HG03565 (cell line): ENCODE data around the gene B4GALT6.
"Not testable (repeated sequence)": the region's sequence is repeated elsewhere in the genome, so short reads cannot be mapped to it uniquely, and the experiment has no call there.

Experiments
- ATAC-seq: cut with Tn5 transposase; IDR thresholded peaks from one replicate; pipeline ENCODE4 v1.9.1; 2021; ENCODE audit warnings: mild to moderate bottlenecking, moderate library complexity; ENCODE audit not compliant: unreplicated experiment

B4GALT6 gene, protein sequence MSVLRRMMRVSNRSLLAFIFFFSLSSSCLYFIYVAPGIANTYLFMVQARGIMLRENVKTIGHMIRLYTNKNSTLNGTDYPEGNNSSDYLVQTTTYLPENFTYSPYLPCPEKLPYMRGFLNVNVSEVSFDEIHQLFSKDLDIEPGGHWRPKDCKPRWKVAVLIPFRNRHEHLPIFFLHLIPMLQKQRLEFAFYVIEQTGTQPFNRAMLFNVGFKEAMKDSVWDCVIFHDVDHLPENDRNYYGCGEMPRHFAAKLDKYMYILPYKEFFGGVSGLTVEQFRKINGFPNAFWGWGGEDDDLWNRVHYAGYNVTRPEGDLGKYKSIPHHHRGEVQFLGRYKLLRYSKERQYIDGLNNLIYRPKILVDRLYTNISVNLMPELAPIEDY

GRCh38 chr18:31684279-31685096 lies at the start of gene B4GALT6:
B4GALT6 (minus strand) TSS chr18:31684581; CDS start chr18:31684426, 155 bp downstream.
- peak; percentile 24 for ATAC-seq

- ATAC-seq, result no peak
Observed at GRCh38 chr18:31731628-31732027, 47.2 kb upstream of the B4GALT6 start.

GRCh38 chr18:31729196-31729595 lies 44.8 kb upstream of the B4GALT6 start:
- ATAC-seq, result not testable (repeated sequence)

DNA sequence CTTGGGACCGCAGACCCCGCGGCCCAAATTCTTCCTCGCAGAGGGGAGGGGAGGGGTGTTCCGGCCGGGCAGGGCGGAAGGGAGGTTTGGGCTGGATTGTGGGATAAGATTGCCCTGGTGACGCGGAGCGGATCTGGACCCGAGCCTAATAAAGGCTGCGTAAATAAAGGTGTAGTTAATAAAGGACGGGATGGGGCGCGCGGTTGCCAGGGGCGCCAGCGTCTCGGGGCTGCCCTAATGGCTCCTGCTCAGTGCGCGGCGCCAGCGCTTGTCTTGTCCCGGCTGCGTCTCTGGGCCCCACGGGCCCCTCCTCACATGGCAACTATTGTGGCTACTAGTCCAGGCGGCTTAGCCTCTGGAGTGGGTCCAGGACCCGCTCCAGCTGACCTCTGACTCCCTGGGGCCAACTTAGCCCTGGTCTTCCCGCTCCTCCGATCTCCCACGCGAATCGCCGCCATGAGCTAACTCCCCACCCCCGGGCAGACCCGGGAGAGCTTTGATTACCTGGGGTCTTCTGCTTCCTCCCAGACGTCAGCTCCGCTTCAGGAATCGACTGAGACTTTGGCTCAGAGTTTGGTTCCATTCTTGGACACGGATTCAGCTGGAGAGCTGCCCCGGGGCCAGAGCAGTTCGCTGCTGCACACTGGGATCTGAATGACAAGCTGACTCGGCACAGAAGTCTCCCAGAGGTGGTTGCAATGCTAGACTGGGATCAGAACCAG lies 39.8 kb upstream of the B4GALT6 start:
- ATAC-seq, result no peak

DNA sequence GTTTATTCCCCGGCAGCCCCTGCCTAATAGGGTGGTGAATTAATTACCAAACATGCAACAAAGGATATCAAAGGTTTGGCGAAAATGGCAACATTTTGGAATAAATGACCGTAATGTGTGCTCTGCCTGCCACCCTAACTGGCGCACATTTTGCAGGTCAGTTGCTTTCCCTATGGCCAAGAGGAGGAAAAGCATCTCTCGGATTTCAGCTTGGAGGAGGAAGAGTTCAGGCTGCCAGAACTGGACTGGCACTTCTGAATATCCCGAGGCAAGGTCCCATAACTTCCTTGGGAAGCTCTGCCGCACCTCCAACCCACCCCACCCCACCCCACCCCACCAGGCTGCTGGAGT lies 39.2 kb upstream of the B4GALT6 start:
- no peak for ATAC-seq

- peak; percentile 98 for ATAC-seq
Observed at GRCh38 chr18:31722369-31722957, 38.1 kb upstream of the B4GALT6 start.

GRCh38 chr18:31721601-31722000 lies 37.2 kb upstream of the B4GALT6 start:
- ATAC-seq, result no peak

DNA sequence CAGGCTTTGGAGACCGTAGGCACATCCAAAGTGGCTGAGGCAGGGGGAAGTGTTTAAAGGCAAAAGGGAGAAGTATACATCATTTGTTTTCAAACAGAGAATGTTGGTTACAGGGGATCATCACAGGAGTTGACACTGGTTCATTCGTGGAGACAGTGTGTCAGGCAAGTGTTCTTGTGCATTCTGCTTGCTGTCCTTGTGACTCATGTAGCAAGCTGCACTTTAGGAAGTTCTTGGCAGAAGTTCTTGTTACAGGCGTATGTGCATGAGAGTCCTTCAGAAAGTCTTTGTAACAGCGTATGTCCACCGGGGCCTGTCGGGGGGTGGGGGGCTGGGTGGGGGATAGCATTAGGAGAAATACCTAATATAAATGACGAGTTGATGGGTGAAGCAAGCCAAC lies 36.5 kb upstream of the B4GALT6 start:
- ATAC-seq, result no peak

DNA sequence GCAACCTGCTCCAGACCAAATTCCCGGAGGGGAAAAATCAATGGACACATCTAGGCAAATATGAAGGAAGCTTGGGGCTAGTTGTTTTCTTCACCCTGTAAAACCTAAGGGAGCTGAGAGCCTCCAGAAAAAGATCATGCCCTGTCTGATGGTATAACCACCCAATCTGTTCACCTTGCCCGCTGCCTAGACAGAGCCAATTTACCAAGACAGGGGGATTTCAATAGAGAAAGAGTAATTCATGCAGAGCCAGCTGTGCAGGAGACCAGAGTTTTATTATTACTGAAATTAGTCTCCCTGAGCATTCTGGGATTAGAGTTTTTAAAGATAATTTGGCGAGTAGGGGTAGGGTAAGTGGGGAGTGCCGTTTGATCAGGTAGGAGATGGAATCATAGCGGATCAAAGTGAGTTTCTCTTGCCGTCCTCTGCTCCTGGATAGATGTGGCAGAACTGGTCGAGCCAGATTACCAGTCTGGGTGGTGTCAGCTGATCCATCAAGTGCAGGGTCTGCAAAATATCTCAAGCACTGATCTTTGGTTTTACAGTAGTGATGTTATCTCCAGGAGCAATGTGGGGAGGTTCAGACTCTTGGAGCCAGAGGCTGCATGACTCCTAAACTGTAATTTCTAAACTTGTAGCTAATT lies 35.1 kb upstream of the B4GALT6 start:
- no peak for ATAC-seq

- no peak for ATAC-seq
Observed at GRCh38 chr18:31718386-31718785, 34.0 kb upstream of the B4GALT6 start.

DNA sequence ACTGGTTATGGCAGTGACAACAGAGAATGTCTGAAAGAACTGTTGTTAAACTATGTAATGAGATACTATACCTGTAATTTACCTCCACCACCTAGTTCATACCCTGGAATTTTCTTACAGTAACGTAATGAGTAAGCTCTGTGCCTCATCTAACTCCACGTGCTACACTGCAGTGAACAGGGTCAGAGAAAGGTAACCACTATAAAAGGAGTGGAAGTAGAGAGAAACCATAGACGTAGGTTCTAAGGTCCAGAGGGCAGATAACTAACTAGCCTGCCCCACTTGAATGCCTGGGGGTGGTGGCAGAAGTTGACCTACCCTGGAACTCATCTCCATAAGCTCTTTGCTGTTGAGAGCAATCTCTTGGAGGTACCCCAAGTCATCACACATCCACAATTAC lies 32.0 kb upstream of the B4GALT6 start:
- peak; percentile 64 for ATAC-seq

- ATAC-seq, result no peak
Observed at GRCh38 chr18:31711365-31712172, 27.2 kb upstream of the B4GALT6 start.

- peak; percentile 49 for ATAC-seq
Observed at GRCh38 chr18:31710826-31711225, 26.4 kb upstream of the B4GALT6 start.

DNA sequence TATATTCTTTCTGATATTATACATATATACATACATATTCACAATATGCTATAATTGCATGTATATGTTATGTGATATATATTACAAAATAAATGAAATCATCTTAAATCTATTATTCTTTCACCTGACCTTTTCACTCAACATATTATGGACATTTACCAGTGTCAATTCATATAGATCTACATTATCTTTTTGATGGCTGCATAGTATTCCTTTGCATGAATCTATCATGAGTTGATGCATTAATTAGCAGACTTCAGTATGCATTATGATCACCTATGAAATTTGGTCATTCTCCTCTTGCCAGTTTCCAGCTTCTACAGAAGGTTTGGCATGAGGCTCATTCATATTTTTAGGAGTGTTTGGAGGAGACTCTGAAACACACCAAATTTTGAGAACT lies 23.4 kb upstream of the B4GALT6 start:
- ATAC-seq, result no peak

DNA sequence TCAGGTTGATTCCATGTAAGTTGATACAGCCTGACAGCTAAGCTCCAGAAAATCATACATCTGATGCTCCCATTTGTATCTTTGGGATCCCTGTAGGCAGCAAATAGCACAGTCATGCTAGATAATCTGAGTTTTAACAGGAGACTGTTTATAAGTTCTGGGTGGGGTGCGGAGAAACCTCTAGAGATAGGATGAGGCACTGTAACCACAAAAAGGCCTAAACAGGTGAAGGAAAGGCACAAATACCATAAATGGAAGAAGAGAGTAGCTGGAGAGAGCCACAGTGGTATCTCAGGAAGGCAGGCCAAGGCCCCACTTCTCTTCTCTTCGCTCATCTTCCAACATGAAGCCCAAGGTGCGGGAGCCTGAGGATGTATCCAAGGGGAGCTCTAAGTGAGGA lies 18.1 kb upstream of the B4GALT6 start:
- ATAC-seq, result no peak

GRCh38 chr18:31701744-31702143 lies 17.4 kb upstream of the B4GALT6 start:
- no peak for ATAC-seq

GRCh38 chr18:31700990-31701389 lies 16.6 kb upstream of the B4GALT6 start:
- no peak for ATAC-seq

DNA sequence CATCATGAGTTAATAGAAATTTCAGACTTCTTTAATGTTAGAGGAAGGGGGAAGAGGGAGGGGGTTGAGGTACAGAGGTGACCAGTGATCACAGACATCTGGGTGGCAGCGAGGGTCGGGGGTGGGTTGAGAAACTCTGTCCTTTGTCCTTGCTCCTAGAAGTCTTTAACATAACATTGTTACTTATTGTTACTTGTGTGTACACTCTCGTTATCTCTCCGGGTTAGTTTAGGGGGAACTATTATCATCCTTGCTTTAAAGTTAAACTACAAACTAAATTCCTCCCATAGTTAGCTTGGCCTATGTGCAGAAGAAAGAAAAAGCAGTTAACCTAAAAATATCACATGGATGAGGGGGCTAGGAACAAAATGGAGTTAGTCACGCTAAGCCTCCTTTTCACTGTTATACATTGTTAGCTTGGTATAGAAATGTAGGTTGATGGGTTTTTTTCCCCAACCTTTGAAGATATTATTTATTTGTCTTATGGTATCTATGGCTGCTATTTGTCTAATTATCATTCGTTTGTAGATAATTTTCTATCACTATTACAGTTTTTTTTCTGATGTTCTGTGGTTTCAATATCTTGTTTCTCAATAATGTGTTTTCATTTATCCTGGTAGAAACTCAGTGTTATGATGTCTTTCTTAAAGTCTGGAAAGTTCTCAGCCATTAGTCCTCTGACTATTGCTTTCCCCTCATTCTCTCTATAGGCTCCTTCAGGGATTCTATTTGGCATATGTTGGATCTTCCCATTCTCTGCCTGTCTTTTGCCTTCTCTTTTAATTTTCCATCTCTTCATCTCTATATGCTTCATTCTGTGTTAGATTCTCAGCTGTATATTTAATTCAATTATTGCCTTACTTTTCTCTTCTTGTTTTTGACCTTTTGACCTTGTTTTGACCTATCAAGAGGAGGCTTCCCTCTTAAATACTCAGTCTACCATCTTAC lies 13.2 kb upstream of the B4GALT6 start:
- no peak for ATAC-seq

DNA sequence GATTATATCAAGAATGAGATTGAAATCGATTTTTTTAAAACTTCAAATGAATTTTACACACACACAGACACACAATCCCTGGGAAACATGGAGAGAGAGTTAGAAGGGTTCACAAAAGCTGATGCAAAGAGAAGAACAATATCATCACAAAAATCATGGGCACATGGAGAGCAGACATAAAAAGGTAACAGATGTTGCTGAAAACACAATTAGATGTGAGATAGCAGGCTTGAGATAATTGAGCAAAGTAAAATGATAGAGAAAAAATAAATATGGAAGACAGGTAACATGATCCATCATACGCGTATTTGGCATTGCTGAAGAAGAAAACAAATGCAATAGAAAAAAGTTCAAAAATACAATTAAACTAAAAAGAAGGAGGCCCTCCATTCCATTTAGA lies 11.6 kb upstream of the B4GALT6 start:
- ATAC-seq, result no peak
